IMR-90 (cell line): Measurements from ENCODE around the gene CDC42BPG. TPM values are rescaled to one million over a fixed set of nuclear protein-coding genes. Genes with fewer than 3 reads are reported as not detected.

Experiments
- ATAC-seq: fragments of 200-7000 bp; cut with Tn5 transposase; 2 replicates; pipeline ENCODE4 v1.9.1; 2020; ENCODE audit warnings: low read depth, mild to moderate bottlenecking, moderate library complexity
- BruUV-seq: library from RNA; stranded (reverse); fragments of 400-500 nt; replicated peaks from 2 replicates; lab custom pipeline; 2021; lab: Mats Ljungman, UMichigan
- CTCF ChIA-PET: fragments of 300-600 bp; formaldehyde crosslinking; extraction: SDS; loops from one replicate; lab custom pipeline; 2021; ENCODE audit warnings: antibody characterized with exemption; lab: Yijun Ruan, JAX
- POLR2A ChIA-PET: fragments of 300-600 bp; sonication (Branson Sonifier 250); formaldehyde crosslinking; loops from one replicate; lab custom pipeline; 2022; ENCODE audit warnings: antibody characterized with exemption; ENCODE audit not compliant: unreplicated experiment; lab: Charles Lee
- DNase-seq: peaks from one replicate; pipeline ENCODE4 v3.0.0; 2013
- H2AFZ ChIP-seq: replicated peaks from 2 replicates; pipeline ENCODE3; 2013; ENCODE audit warnings: low read length, mild to moderate bottlenecking; ENCODE audit not compliant: poor library complexity
- H2AK5ac ChIP-seq: 2 replicates; pipeline ENCODE4 v1.6.1; 2013; ENCODE audit warnings: low read depth, low read length, inconsistent platforms
- H2AK9ac ChIP-seq: replicated peaks from 2 replicates; pipeline ENCODE3; 2013; ENCODE audit warnings: mild to moderate bottlenecking, low read depth, low read length, moderate library complexity; ENCODE audit not compliant: poor library complexity
- H2BK120ac ChIP-seq: 2 replicates; pipeline ENCODE4 v1.6.1; 2013; ENCODE audit warnings: low read depth, low read length, inconsistent platforms
- H2BK15ac ChIP-seq: 3 replicates; pipeline ENCODE4 v1.6.1; 2013; ENCODE audit warnings: low read depth, low read length, inconsistent platforms
- H2BK20ac ChIP-seq: 2 replicates; pipeline ENCODE4 v1.6.1; 2013; ENCODE audit warnings: low read depth, mild to moderate bottlenecking, inconsistent platforms, low read length, moderate library complexity
- H2BK5ac ChIP-seq: 2 replicates; pipeline ENCODE4 v1.6.1; 2013; ENCODE audit warnings: mild to moderate bottlenecking, low read depth, low read length, inconsistent platforms; ENCODE audit not compliant: poor library complexity, severe bottlenecking
- H3K14ac ChIP-seq: replicated peaks from 2 replicates; pipeline ENCODE4 v1.6.1; 2013; ENCODE audit warnings: low read depth, low read length, inconsistent platforms
- H3K18ac ChIP-seq: 2 replicates; pipeline ENCODE4 v1.6.1; 2013; ENCODE audit warnings: low read depth, low read length, control low read depth
- H3K23ac ChIP-seq: 2 replicates; pipeline ENCODE4 v1.6.1; 2013; ENCODE audit warnings: low read depth, low read length, inconsistent platforms
- H3K27ac ChIP-seq: 2 replicates; pipeline ENCODE4 v1.5.1; 2013; ENCODE audit warnings: mild to moderate bottlenecking, control low read depth, low read length; ENCODE audit not compliant: insufficient read depth
- H3K27me3 ChIP-seq: 2 replicates; pipeline ENCODE4 v1.6.1; 2013; ENCODE audit warnings: low read length; ENCODE audit not compliant: control insufficient read depth, insufficient read depth
- H3K36me3 ChIP-seq: 2 replicates; pipeline ENCODE4 v1.6.1; 2013; ENCODE audit warnings: low read length, mixed read lengths; ENCODE audit not compliant: control insufficient read depth, insufficient read depth
- H3K4ac ChIP-seq: 2 replicates; pipeline ENCODE4 v1.6.1; 2013; ENCODE audit warnings: low read depth, low read length, inconsistent platforms
- H3K4me1 ChIP-seq: 2 replicates; pipeline ENCODE4 v1.6.1; 2013; ENCODE audit warnings: low read length, mixed read lengths; ENCODE audit not compliant: control insufficient read depth, insufficient read depth
- H3K4me2 ChIP-seq: 2 replicates; pipeline ENCODE4 v1.6.1; 2013; ENCODE audit warnings: low read depth, mild to moderate bottlenecking, control low read depth, low read length, moderate library complexity
- H3K4me3 ChIP-seq: 2 replicates; pipeline ENCODE4 v1.5.1; 2013; ENCODE audit warnings: low read depth, mild to moderate bottlenecking, control low read depth, low read length, moderate library complexity; ENCODE audit not compliant: insufficient read depth
- H3K56ac ChIP-seq: 2 replicates; pipeline ENCODE4 v1.6.1; 2013; ENCODE audit warnings: low read length, inconsistent platforms; ENCODE audit not compliant: insufficient read depth; ENCODE audit errors: extremely low read depth
- H3K79me1 ChIP-seq, 2 experiments: 2 replicates each; pipeline ENCODE4 v1.6.1; 2013; ENCODE audit warnings: low read length in 2 of 2, inconsistent platforms in 1 of 2, low read depth in 1 of 2
- H3K9ac ChIP-seq: 2 replicates; pipeline ENCODE4 v1.6.1; 2013; ENCODE audit warnings: low read depth, low read length, control low read depth
- H3K9me1 ChIP-seq: 2 replicates; pipeline ENCODE4 v1.6.1; 2013; ENCODE audit warnings: low read length, inconsistent platforms; ENCODE audit not compliant: insufficient read depth
- H3K9me3 ChIP-seq: 2 replicates; pipeline ENCODE4 v1.6.1; 2013; ENCODE audit warnings: low read length; ENCODE audit not compliant: control insufficient read depth, insufficient read depth
- H4K20me1 ChIP-seq: 2 replicates; pipeline ENCODE4 v1.6.1; 2013; ENCODE audit warnings: low read length, inconsistent platforms; ENCODE audit not compliant: insufficient read depth
- H4K5ac ChIP-seq: 2 replicates; pipeline ENCODE4 v1.6.1; 2013; ENCODE audit warnings: mild to moderate bottlenecking, low read depth, low read length, control low read depth
- H4K8ac ChIP-seq, 2 experiments: 2 replicates each; pipeline ENCODE4 v1.6.1; 2013; ENCODE audit warnings: low read depth in 2 of 2, low read length in 2 of 2, control low read depth in 1 of 2, inconsistent platforms in 1 of 2
- H4K91ac ChIP-seq: 2 replicates; pipeline ENCODE4 v1.6.1; 2013; ENCODE audit warnings: low read depth, low read length, inconsistent platforms; ENCODE audit not compliant: insufficient read depth
- BHLHE40 ChIP-seq: fragments of 150-350 bp; IDR thresholded peaks from 2 replicates; pipeline ENCODE4 v1.6.1; 2016; ENCODE audit warnings: mild to moderate bottlenecking, low read depth, low read length
- CEBPB ChIP-seq: IDR thresholded peaks from 2 replicates; pipeline ENCODE4 v1.6.1; 2012; ENCODE audit warnings: low read depth, low read length, improper control_type of control experiment
- MAFK ChIP-seq: IDR thresholded peaks from 2 replicates; pipeline ENCODE4 v1.6.1; 2012; ENCODE audit warnings: low read depth, low read length, improper control_type of control experiment
- RFX5 ChIP-seq: IDR thresholded peaks from 2 replicates; pipeline ENCODE4 v1.8.0; 2012; ENCODE audit warnings: low read depth, mild to moderate bottlenecking, low read length, moderate library complexity
- WGBS, 2 experiments: methylation state at CpG; one replicate each; pipeline versions ENCODE4 v1.1.5 to v1.1.7; 2013; ENCODE audit warnings: missing lambda C conversion rate in 2 of 2; ENCODE audit not compliant: insufficient read length in 1 of 2; ENCODE audit errors: extremely low coverage in 2 of 2; 5-methylcytosine and 5-hydroxymethylcytosine counted together
- dilution Hi-C: fragments of 300-500 bp; cut with HindIII; formaldehyde crosslinking; loops from one replicate; pipeline ENCODE4 v1.14.3; 2018; ENCODE audit warnings: low sequenced_read_pairs; ENCODE audit not compliant: unreplicated experiment
- in situ Hi-C: fragments of 300-500 bp; cut with MboI; formaldehyde crosslinking; loops from 3 replicates; pipeline ENCODE4 v1.14.3; 2019; ENCODE audit warnings: low sequenced_read_pairs, inconsistent platforms, mixed read lengths
- intact Hi-C: fragments of 100-400 bp; cut with micrococcal nuclease; formaldehyde crosslinking; loops from 2 replicates; pipeline ENCODE4 v1.10.0; 2022
- polyA plus RNA-seq, 3 experiments: library from polyadenylated mRNA; depleted of rRNA; stranded (reverse); fragments of >200 nt; gene quantifications; 2 replicates each; pipeline ENCODE4 v1.2.3, GENCODE V29; 2012; ENCODE audit warnings: low replicate concordance in 1 of 3
- total RNA-seq: library from RNA; depleted of rRNA; stranded (reverse); fragments of >200 nt; gene quantifications from 2 replicates; pipeline ENCODE4 v1.2.3, GENCODE V29; 2012
- TF ChIP-seq, protein P1 (sequence below): fragments of 150-350 bp; IDR thresholded peaks from 2 replicates; pipeline ENCODE4 v1.6.1; 2017; ENCODE audit warnings: mild to moderate bottlenecking, antibody characterized with exemption, low read length, low read depth

The CDC42BPG gene
- total and polyA plus RNA-seq, 2 of the 4 experiments (the other 2 are of a cell fraction), result under 0.01 to 0.12 TPM

GRCh38 chr11:64826578-64827450 is 17.6 kb downstream of the CDC42BPG start:
- ChIA-PET CTCF (no interaction called here), POLR2A (no interaction called here)
- H3K27ac ChIP-seq, result no peak overlapping the region
- no peak overlapping the region for H2BK120ac ChIP-seq
- no peak overlapping the region for H3K4me3 ChIP-seq
- no peak overlapping the region for H3K23ac ChIP-seq
- TF ChIP-seq CEBPB, result no peak
- no peak for TF ChIP-seq BHLHE40
- no peak for TF ChIP-seq RFX5
- TF ChIP-seq, protein P1, sequence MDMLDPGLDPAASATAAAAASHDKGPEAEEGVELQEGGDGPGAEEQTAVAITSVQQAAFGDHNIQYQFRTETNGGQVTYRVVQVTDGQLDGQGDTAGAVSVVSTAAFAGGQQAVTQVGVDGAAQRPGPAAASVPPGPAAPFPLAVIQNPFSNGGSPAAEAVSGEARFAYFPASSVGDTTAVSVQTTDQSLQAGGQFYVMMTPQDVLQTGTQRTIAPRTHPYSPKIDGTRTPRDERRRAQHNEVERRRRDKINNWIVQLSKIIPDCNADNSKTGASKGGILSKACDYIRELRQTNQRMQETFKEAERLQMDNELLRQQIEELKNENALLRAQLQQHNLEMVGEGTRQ, result no peak
- no peak for TF ChIP-seq MAFK
- H2AK9ac ChIP-seq, result no peak overlapping the region
- no peak overlapping the region for H3K14ac ChIP-seq
- no peak overlapping the region for H3K18ac ChIP-seq
- dilution Hi-C loops, result no loop called here
- H4K20me1 ChIP-seq, result no peaks in the 10 kb centered on the region
- WGBS, 2 experiments, result 89% methylated on average over 19 of the region's 52 CpGs; no CpG with 5 or more reads in 1 of the 2 experiments
- no peak overlapping the region for H2AFZ ChIP-seq
- in situ Hi-C loops, result no loop called here
- no peaks in the 10 kb centered on the region for H3K79me1 ChIP-seq
- no peak overlapping the region for H4K5ac ChIP-seq
- H3K36me3 ChIP-seq, result no peaks in the 10 kb centered on the region
- no peak overlapping the region for H2AK5ac ChIP-seq
- DNase-seq (no peak), ATAC-seq (no peak)
- peaks cover 37% of the 10 kb centered on the region for H3K27me3 ChIP-seq
- H4K8ac ChIP-seq, result no peak overlapping the region
- no peaks in the 10 kb centered on the region for H3K4me1 ChIP-seq
- no peak overlapping the region for H3K4me2 ChIP-seq
- no peak overlapping the region for H3K4ac ChIP-seq
- no peak overlapping the region for H3K56ac ChIP-seq
- BruUV-seq, result no TSS peak
- no peak overlapping the region for H3K9ac ChIP-seq
- intact Hi-C loops, result no loop called here
- no peaks in the 10 kb centered on the region for H3K9me3 ChIP-seq
- no peak overlapping the region for H4K91ac ChIP-seq
- H2BK20ac ChIP-seq, result no peak overlapping the region
- no peak overlapping the region for H2BK5ac ChIP-seq
- no peaks in the 10 kb centered on the region for H3K9me1 ChIP-seq
- no peak overlapping the region for H2BK15ac ChIP-seq
